NCI-H1694 treated with DMSO at 0.1 percent for 48 hours (cell line): Measurements from ENCODE around the gene MAGED1.
"Not testable (repeated sequence)": the region's sequence is repeated elsewhere in the genome, so short reads cannot be mapped to it uniquely, and the experiment has no call there.

Source experiments
- DNase-seq: peaks from one replicate; lab custom pipeline; 2025; lab: John Stamatoyannopoulos, UW

The MAGED1 gene

DNA sequence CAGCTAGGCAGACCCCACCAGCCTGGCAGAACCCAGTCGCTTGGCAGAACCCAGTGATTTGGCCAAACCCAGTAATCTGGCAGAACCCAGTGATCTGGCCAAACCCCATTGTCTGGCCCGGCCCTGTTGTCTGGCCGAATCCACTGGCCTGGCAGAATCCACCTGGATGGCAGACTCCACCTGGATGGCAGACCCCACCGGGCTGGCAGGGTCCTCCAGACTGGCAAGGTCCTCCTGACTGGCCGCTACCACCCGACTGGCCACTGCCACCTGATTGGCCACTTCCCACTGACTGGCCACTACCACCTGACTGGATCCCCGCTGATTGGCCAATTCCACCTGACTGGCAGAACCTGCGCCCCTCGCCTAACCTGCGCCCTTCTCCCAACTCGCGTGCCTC, 3.2 kb downstream of the MAGED1 start:
- no peak for DNase-seq

- no peak for DNase-seq
These were observed 6.3 kb downstream of the MAGED1 start for GRCh38 chrX:51899741-51900140.

DNA sequence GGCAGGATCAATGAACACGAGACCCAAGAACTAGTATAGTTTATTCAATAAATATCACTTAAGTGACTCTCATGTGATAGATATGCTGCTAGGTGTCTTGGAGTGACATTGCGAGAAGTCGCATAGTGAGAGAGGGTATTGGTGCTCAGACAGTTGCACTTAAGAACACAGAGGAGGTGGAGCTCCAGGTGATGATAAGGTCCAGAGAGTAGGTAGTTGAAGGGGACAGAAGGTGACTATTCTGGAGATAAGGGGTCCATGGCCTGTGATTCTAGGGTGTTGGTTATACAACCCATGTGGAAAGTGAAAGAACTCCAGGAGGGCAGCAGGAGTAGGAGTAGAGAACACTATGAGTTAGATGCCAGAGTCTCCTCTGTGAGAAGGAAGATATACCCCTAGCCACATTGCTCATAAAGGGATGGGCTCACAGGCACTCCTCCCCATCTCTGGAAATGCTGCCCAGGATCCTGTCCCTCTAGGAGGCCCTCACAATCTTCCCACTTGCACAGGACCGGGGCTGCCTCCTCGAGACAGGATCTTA, 9.2 kb downstream of the MAGED1 start:
- DNase-seq = no peak

DNA sequence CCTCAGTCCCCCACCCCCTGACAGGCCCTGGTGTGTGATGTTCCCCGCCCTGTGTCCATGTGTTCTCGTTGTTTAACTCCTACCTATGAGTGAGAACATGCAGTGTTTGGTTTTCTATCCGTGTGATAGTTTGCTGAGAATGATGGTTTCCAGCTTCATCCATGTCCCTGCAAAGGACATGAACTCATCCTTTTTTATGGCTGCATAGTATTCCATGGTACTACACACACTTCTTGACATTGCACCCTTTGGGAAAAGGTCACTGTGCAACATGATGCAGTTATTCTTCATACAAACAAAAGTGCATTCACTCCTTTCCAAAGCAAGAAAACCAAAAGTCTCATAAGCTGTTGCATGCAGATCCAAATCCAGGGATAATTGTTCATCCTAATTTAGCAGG, 11.7 kb downstream of the MAGED1 start:
- not testable (repeated sequence) for DNase-seq

DNA sequence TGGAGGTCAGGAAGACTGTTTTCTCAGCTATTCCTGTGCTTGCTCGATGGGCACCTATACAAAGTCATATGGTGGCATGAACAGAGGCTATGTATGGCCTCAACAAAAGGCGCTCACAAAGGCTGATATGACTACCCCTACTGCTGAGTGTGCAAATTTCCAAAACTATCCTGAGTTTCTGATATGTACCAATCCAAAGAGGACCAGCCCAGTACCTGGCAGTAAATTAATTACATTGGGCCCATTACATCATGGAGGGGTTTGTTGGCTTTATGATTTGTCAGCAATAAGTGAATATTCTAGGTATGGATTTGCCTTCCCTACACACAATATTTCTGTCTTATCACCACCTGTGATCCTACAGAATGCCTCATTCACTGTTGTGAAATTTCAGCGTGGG, 12.3 kb downstream of the MAGED1 start:
- DNase-seq = no peak

DNA sequence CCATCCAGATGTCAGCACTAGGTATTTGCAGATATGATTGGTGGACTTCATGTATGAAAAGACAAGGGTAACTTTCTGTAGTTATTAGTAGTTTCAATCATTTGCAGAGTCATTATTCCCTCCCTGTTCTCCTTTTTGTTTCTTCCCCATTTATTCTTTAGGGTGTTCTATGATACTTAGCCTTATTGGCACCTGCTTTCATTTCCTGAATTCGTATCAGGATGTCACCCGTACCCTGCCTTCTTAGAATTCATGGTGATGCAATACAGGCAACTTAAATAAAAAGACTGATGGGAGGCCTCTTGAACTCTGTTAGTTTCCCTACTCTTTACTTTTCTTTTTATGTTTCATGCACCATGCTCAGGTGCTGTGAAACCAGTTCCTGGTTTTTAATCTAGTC, 24.2 kb downstream of the MAGED1 start:
- DNase-seq = no peak

DNA sequence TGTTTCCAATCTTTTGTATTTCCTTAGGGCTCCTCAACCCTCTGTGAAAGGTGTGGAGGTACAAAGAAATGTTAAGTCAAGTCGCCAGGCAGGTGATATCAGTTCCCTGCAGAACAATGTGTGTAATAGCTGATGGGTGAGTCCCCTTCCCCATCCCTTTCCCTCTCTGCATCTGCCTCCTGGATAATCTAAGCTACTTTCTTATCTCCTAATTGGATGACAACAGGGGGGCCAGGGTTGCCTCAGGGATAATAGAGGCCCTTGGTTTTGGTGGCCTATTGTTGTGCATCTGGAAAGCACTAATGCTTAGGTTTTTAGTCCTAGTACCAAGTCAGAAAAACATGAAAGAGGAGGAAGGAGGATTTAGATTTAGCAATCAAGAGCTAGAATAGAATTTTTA, 29.1 kb downstream of the MAGED1 start:
- DNase-seq = no peak

DNA sequence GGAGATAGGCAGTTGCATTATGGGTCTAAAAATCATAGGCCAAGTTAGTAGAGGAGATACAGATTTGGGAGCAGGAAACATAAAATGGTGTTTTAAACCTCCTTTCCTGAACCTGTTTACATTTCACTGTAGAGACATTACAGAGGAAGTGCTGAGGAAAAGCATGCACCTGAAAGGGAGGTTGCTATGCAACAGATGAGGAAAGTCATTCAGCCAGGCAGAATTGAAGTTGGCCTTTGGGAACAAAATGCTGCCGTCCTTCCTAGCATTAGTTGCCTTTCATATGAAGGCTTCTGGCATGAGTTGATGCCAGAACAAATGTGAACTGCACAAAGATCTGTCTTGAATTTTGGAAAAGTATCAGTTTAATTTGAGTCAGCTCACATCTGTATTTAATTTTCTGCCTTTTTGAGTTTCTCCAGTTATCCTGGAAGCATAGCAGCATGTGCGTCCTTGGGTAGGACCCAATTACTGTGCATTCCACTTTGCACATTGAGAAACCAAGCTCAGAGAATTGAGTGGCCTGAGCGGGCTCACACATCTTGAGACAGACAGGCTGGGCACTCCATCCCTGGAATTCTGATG, 38.2 kb downstream of the MAGED1 start:
- DNase-seq = no peak
